ENCODE data around the gene GALNT3.

DNA sequence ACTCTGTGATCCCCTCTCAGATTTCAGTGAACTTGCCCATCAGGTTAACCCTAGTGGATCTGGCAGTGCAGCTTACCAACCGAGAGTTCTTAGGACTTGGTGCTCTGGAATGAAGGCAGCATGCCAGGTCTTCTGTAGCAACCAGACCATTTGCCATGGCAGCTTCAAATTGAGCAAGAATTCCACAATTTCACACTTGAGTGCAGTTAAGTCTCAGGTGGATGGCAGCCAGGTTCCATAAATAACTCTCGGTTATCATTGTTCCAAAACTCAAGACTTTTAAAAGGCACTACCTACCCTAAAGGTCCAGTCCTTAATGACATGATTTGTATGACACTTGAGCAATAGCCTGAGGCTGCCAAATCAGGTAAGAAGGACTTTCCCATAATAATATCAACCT is 48.1 kb downstream of the GALNT3 start:
- TF ChIP-seq POLR2AphosphoS5 (IDR thresholded peaks at IDR 0.05; ENCODE audit: low read depth, low read length): no peak
- TF ChIP-seq POLR2A (IDR thresholded peaks at IDR 0.05; ENCODE audit: low read depth, low read length): no peak
- no peak for TF ChIP-seq TAF1 (IDR thresholded peaks at IDR 0.05; ENCODE audit: borderline replicate concordance, low read depth, low read length)

Measured in GM12892 (cell line).